HG03439 (cell line): ENCODE data around the gene MCC.

ENCODE experiments used
- ATAC-seq: cut with Tn5 transposase; IDR thresholded peaks from one replicate; pipeline ENCODE4 v1.9.1; 2021; ENCODE audit warnings: mild to moderate bottlenecking, moderate library complexity; ENCODE audit not compliant: unreplicated experiment

MCC gene

DNA sequence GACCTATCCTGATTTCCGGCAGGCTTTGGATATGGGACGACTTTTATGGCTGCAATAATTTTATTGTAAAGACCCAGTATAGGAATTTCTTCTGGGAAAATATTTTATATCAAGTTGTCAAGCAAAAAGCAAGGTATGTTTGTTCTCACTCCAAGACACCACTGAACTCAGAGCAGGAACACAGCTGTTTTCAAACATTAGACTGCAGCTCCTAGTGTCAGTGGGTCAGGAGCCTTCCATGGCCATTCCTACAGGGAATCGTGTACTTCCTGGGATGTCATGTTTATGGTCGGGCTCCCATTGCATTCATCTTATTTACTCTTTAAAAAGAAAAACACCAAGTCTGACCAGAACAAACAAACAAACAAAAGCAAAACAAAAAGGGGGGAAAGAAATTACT lies 278.8 kb downstream of the MCC start:
- no peak for ATAC-seq

DNA sequence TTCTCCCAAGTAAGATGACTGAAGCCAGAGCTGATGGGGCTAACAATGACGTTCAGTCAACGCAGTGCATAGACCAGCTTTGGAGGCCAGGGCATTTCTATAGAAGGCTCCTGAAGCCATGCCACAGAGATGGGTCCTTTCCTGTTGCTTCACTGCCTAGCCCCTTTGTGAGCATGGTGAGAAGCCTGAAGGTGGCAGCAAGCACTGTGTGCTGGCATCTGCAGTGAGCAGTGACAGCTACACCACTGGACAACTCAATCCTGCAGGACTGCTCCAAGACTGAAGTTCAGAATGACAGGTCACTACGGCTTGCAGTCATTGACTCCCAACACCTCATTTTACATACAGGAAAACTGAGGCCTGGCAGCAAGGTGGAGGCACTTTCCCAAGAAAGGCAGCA lies 282.4 kb downstream of the MCC start:
- ATAC-seq: no peak

GRCh38 chr5:113205323-113205722 lies 282.9 kb downstream of the MCC start:
- ATAC-seq: no peak

DNA sequence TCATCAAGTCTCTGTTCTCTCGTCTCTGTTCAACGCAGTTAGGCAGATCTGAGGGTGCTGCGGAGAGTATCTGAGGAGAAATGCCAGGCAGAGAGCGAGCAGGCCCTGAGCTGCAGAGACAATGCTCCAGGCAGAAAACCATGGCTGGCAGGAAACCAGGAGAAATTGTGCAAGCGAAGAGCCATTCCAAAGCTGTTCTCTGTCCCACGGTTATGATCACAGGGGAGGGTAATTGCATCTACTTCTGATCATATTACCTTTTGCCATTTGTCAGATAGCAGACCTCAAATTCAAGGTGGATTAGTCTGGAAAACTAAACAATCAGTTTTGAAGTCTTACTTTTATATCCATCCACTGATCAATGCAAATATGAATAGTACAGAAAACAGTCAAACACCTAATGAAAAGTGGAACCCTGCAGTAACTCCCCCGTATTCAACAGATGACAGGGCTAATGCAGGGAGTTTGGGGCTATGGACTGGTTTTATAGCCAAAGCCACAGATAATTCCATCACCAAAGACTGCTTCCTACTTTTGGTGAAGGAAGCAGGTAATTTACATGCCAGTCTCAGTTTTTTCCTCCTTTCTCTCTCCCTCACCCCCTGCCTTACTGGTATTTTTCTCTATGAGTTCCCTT lies 283.6 kb downstream of the MCC start:
- no peak for ATAC-seq

DNA sequence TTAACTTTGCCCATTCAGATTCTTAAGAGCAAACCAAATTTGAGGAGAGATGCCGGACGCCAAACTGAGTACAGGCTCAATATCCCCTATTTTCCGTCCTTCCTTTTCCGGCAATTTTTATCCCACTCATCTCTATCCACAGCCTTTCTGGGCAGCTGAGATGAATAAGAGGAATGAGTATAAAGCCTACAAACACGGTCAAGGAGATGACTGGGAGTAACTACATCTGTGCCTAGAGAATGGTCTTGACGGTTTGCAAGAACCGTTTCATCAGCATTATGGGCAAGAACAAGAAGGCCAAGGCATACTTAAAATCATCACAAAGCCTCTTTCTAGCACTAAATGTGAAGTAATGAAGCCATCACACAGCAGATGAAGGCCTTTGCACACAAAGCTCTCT lies 284.3 kb downstream of the MCC start:
- no peak for ATAC-seq

GRCh38 chr5:113202746-113203716 lies 285.2 kb downstream of the MCC start:
- ATAC-seq: no peak

- ATAC-seq: no peak
Measured at GRCh38 chr5:113202287-113202686, 286.0 kb downstream of the MCC start.

- ATAC-seq: no peak
Measured at GRCh38 chr5:113201715-113202114, 286.5 kb downstream of the MCC start.

DNA sequence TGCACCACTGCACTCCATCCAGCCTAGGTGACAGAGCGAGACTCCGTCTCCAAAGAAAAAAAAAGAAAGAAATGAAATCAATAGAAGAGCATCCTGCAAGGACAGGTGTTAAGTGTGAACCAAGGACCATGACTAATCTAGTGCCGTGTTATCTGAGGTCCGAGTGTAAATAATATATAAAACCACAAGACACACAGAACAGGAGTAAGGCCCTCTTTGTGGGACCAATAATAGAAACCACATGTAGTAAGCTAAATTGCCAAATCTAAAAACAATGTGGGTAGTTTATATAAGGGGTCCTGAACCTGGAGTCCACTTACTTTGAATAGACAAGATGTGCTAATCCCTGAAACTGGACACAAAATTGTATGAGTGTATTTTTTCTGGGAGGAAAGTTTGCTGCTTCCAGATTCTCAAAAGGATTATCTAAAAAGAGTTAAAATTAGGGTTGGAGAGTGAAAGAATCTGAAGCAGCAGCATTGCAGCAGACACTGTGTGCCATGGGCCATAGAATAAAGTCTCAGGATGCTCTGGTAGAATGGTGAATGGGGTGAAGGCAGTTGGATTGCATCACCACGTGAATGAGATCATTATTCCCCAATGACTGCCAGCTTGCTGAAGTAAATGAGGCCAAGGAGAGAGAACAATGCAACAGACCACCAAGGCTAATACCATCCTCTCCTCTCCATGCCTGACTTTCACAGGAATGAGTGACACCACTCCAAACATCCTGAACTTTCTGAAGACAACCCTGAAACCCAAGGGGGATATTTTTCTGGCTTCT lies 288.9 kb downstream of the MCC start:
- ATAC-seq: no peak

DNA sequence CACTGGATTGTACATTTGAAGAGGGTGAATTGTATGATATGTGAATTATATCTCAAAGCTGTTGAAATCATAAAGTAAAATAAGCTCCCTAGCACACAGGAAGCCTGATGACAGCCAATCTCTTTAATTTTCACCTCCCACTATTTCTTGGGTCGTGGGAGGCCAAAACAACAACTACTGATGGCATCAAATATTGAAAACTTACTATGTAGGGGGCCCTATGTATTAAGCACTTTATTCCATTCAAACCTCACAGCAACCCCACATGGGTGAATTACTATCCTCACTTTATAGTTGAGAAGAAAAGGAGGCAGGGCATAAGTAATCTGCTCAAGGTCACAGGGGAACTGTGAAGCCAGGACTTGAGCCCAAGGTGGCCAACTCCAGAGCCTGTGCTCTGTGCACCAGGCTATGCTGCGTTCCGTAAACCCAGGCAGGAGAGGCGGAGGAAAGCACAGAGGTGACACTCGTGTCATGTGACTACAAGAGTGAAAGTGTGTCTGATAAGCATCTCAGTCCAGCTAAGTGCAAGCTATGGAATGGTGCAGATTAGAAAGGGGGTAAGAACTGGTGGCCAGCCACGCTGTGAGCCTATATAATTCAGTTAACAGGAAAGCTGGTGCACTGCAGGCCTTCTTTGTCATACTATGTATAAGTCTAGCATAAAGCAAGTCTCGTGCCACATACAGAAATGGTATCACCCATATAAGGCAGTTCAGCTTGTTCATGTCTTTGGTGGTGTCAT lies 290.6 kb downstream of the MCC start:
- ATAC-seq: no peak

DNA sequence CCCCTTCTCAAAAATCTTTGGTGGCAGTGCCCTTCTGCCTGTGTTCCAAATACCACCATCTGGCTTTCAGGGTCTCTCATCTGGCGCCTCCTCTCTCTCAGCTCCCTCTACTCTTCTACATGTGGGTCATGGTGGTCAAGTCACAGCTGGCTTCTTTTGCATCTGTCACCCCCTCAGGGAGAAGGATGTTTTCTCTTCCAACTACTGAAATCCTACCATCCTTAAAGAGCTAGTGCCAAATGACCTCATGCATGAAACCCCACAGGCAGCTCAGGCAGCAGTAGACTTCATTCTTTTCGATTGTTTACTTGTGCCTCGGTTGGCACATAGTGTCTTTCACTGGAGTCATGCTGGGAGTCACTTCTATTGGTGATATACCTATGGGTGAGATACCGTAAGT lies 292.5 kb downstream of the MCC start:
- ATAC-seq: no peak

DNA sequence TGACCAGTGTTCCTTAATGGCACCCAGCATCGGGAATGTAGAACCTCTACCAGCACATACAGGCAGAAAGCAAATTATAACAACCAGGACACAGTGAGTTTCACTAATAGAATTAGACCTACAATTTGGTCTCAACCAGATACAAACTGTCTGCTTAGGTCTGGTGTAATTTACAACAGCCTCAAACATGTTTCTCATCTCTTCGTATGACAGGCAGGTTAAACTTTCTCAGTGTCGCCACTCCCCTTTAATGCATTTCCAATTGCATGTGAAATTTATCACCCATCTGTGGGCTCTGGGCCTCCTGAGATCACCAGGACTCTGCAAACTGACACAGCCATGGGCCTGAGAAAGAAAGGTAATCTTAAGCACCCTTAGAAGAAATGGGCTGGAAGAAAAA lies 293.0 kb downstream of the MCC start:
- ATAC-seq: no peak

- no peak for ATAC-seq
Measured at GRCh38 chr5:113194591-113194990, 293.7 kb downstream of the MCC start.

- no peak for ATAC-seq
Measured at GRCh38 chr5:113194125-113194524, 294.1 kb downstream of the MCC start.

- ATAC-seq: no peak
Measured at GRCh38 chr5:113193311-113193978, 294.8 kb downstream of the MCC start.

DNA sequence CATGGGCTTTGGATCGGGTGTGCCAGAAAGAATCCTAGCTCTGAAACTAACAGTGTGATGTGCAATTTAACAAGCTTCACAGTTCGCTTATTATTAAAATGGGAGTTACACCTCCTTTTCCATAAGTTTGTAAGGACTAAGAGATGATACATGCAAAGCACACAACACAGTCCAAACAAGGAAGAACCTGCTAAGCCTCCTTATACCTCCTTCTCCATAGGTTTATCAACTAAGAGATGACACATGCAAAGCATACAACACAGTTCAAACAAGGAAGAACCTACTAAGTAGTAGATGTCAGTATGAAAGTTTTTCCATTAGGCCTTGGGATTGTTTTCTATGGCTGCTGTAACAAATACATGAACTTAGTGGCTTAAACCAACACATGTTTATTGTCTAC lies 295.7 kb downstream of the MCC start:
- no peak for ATAC-seq

- no peak for ATAC-seq
Measured at GRCh38 chr5:113190347-113190746, 297.9 kb downstream of the MCC start.

GRCh38 chr5:113189291-113189690 lies 299.0 kb downstream of the MCC start:
- ATAC-seq: no peak

GRCh38 chr5:113188436-113188835 lies 299.8 kb downstream of the MCC start:
- no peak for ATAC-seq

GRCh38 chr5:113187906-113188305 lies 300.3 kb downstream of the MCC start:
- no peak for ATAC-seq
